Peyer's patch (tissue), 4 donors: ENCODE measurements around the gene DDAH1.

Experiments
- POLR2A ChIP-seq, 2 donors: fragments of 450-650 bp; IDR thresholded peaks; one replicate each; pipeline ENCODE4 v1.5.1; 2017; ENCODE audit warnings: antibody characterized with exemption in 2 of 2, mild to moderate bottlenecking in 2 of 2, moderate library complexity in 2 of 2
- TF ChIP-seq, protein P1 (sequence below), 6 experiments: fragments of 450-650 bp in 4 of 6; fragments of 200-600 bp in 2 of 6; sonication (generic) in 1 of 6; IDR thresholded peaks; one replicate each; pipeline ENCODE4 v1.5.1; 2017 to 2019; ENCODE audit warnings: antibody characterized with exemption in 6 of 6, mild to moderate bottlenecking in 3 of 6, moderate library complexity in 1 of 6

DNA sequence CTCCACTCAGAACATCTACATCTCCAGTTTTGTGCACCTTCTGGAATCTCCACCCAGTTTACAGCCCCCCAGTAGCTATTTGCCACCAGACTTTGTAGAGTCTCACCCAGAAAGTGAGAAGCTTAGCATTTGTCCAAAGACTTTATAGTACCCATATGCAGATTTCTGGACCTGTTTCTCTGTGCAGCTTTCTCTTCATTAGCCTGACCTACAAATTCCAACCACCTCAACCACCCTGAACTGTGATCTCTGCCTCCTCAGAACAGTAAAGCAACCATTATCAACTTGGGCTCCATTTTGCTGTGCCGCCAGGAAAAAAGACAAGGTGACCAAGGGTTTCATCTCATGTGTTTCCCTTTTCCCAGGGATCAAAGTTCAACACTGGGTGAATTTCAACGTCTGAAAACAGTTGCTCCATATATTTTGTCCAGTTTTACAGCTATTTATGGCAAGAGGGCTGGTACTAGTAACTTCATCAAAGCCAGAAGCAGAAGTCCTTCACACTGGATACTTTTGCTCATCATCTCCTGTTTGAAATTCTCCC is 36.5 kb upstream of the DDAH1 start:
- TF ChIP-seq, protein P1, sequence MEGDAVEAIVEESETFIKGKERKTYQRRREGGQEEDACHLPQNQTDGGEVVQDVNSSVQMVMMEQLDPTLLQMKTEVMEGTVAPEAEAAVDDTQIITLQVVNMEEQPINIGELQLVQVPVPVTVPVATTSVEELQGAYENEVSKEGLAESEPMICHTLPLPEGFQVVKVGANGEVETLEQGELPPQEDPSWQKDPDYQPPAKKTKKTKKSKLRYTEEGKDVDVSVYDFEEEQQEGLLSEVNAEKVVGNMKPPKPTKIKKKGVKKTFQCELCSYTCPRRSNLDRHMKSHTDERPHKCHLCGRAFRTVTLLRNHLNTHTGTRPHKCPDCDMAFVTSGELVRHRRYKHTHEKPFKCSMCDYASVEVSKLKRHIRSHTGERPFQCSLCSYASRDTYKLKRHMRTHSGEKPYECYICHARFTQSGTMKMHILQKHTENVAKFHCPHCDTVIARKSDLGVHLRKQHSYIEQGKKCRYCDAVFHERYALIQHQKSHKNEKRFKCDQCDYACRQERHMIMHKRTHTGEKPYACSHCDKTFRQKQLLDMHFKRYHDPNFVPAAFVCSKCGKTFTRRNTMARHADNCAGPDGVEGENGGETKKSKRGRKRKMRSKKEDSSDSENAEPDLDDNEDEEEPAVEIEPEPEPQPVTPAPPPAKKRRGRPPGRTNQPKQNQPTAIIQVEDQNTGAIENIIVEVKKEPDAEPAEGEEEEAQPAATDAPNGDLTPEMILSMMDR (IDR thresholded peaks at IDR 0.05), result no peak
- no peak for TF ChIP-seq POLR2A (IDR thresholded peaks at IDR 0.05)
